Tibial nerve (tissue), 3 donors: ENCODE results near the gene AP2A2.

Source experiments
- CTCF ChIP-seq, 5 experiments: fragments of 200-600 bp in 3 of 5; fragments of 450-650 bp in 2 of 5; sonication (generic) in 3 of 5; IDR thresholded peaks; one replicate each; pipeline ENCODE4 v1.5.1; 2016 to 2019; ENCODE audit warnings: antibody characterized with exemption in 5 of 5, mild to moderate bottlenecking in 3 of 5, moderate library complexity in 2 of 5
- POLR2A ChIP-seq, 2 donors: fragments of 450-650 bp; IDR thresholded peaks; one replicate each; pipeline ENCODE4 v1.6.1; 2017; ENCODE audit warnings: antibody characterized with exemption in 2 of 2, mild to moderate bottlenecking in 2 of 2, moderate library complexity in 2 of 2

- TF ChIP-seq CTCF (IDR thresholded peaks at IDR 0.05) (no peak), POLR2A (IDR thresholded peaks at IDR 0.05) (no peak)
Observed at GRCh38 chr11:985848-986247, 60.2 kb downstream of the AP2A2 start.
